H1 (cell line): ENCODE results near the gene TRAP1. TPM values are rescaled to one million over a fixed set of nuclear protein-coding genes. Genes with fewer than 3 reads are reported as not detected.

ENCODE experiments used
- BRCA1 ChIP-seq: IDR thresholded peaks from 2 replicates; pipeline ENCODE4 v1.6.1; 2012; ENCODE audit warnings: low read depth, low read length, improper control_type of control experiment
- CBX5 ChIP-seq: fragments of 300-800, 300-1000 bp; sonication (generic); IDR thresholded peaks from 2 replicates; pipeline ENCODE4 v1.7.1; 2016; ENCODE audit warnings: antibody characterized with exemption, low read length, low read depth
- CBX8 ChIP-seq: fragments of 300-800, 300-1000 bp; sonication (generic); IDR thresholded peaks from 2 replicates; pipeline ENCODE4 v1.7.1; 2016; ENCODE audit warnings: low read depth, low read length, borderline replicate concordance
- EGR1 ChIP-seq: IDR thresholded peaks from 2 replicates; pipeline ENCODE4 v1.6.1; 2011; ENCODE audit warnings: low read depth, low read length, borderline replicate concordance
- EP300 ChIP-seq, 2 experiments: IDR thresholded peaks; 1 replicate in 1 of 2; 2 replicates in 1 of 2; pipeline ENCODE4 v1.6.1; 2011 to 2012; ENCODE audit warnings: low read depth in 2 of 2, low read length in 2 of 2, mild to moderate bottlenecking in 2 of 2, borderline replicate concordance in 1 of 2, inconsistent platforms in 1 of 2, moderate library complexity in 1 of 2
- HDAC2 ChIP-seq, 2 experiments: fragments of 300-600 bp in 1 of 2; sonication (generic) in 1 of 2; IDR thresholded peaks; 2 replicates each; pipeline ENCODE4 v1.6.1; 2011 to 2012; ENCODE audit warnings: low read depth in 2 of 2, low read length in 2 of 2, mild to moderate bottlenecking in 2 of 2, moderate library complexity in 2 of 2, borderline replicate concordance in 1 of 2, inconsistent platforms in 1 of 2
- HDAC6 ChIP-seq: IDR thresholded peaks from one replicate; pipeline ENCODE4 v1.7.1; 2012; ENCODE audit warnings: low read depth, mild to moderate bottlenecking, inconsistent platforms, low read length, moderate library complexity
- JUND ChIP-seq: IDR thresholded peaks from 2 replicates; pipeline ENCODE4 v1.6.1; 2011; ENCODE audit warnings: mild to moderate bottlenecking, improper control_type of control experiment, low read length
- KDM1A ChIP-seq: fragments of 200-600, 300-600 bp; sonication (generic); IDR thresholded peaks from 2 replicates; pipeline ENCODE4 v1.7.1; 2016; ENCODE audit warnings: mild to moderate bottlenecking, low read length, borderline replicate concordance
- NANOG ChIP-seq: IDR thresholded peaks from 2 replicates; pipeline ENCODE4 v1.6.1; 2011; ENCODE audit warnings: low read length, low read depth, mild to moderate bottlenecking, inconsistent platforms; ENCODE audit not compliant: insufficient read depth, poor library complexity, severe bottlenecking
- NRF1 ChIP-seq: IDR thresholded peaks from 2 replicates; pipeline ENCODE4 v1.6.1; 2011; ENCODE audit warnings: mild to moderate bottlenecking, low read depth, low read length, improper control_type of control experiment
- RBBP5 ChIP-seq: IDR thresholded peaks from 2 replicates; pipeline ENCODE4 v1.7.1; 2012; ENCODE audit warnings: low read depth, mild to moderate bottlenecking, inconsistent platforms, low read length, moderate library complexity, borderline replicate concordance
- RXRA ChIP-seq: IDR thresholded peaks from 2 replicates; pipeline ENCODE4 v1.6.1; 2011; ENCODE audit warnings: low read depth, mild to moderate bottlenecking, low read length, moderate library complexity; ENCODE audit not compliant: insufficient read depth
- SIN3A ChIP-seq, 2 experiments: IDR thresholded peaks in 1 of 2; conservative IDR thresholded peaks in 1 of 2; 2 replicates each; pipeline ENCODE4 v1.6.1; 2011 to 2012; ENCODE audit warnings: low read length in 2 of 2, improper control_type of control experiment in 1 of 2, low read depth in 1 of 2, mild to moderate bottlenecking in 1 of 2
- SP1 ChIP-seq: IDR thresholded peaks from 2 replicates; pipeline ENCODE4 v1.6.1; 2011; ENCODE audit warnings: low read depth, low read length
- SRF ChIP-seq: IDR thresholded peaks from 2 replicates; pipeline ENCODE4 v1.6.1; 2011; ENCODE audit warnings: mild to moderate bottlenecking, low read depth, low read length, moderate library complexity
- TAF1 ChIP-seq: IDR thresholded peaks from 2 replicates; pipeline ENCODE4 v1.6.1; 2011; ENCODE audit warnings: mild to moderate bottlenecking, low read depth, low read length
- TAF7 ChIP-seq: optimal IDR thresholded peaks from 2 replicates; pipeline ENCODE3; 2011; ENCODE audit warnings: low read depth, mild to moderate bottlenecking, inconsistent platforms, low read length, moderate library complexity, borderline replicate concordance
- polyA plus RNA-seq, 7 experiments: library from polyadenylated mRNA; depleted of rRNA in 3 of 7; stranded (reverse) in 5 of 7; unstranded in 2 of 7; fragments of >200 nt in 5 of 7; fragments of 200-250 nt in 2 of 7; gene quantifications; 1 replicate in 5 of 7; 2 replicates in 1 of 7; 4 replicates in 1 of 7; pipeline versions ENCODE4 v1.2.1 to v1.2.3, GENCODE V29; 2011 to 2013; ENCODE audit warnings: missing spikeins in 2 of 7, mixed read lengths in 2 of 7
- total RNA-seq: library from RNA; stranded (reverse); fragmentation: NEBNext Ultra II Directional; extraction: Animal tissue kit (Norgen Biotek cat#: 25700); gene quantifications from 2 replicates; pipeline ENCODE4 v1.2.1, GENCODE V29; 2021
- TF ChIP-seq, protein P1 (sequence below): IDR thresholded peaks from 2 replicates; pipeline ENCODE4 v1.6.1; 2011; ENCODE audit warnings: low read length, improper control_type of control experiment
- TF ChIP-seq, protein P2 (sequence below): IDR thresholded peaks from 2 replicates; pipeline ENCODE4 v1.6.1; 2012; ENCODE audit warnings: inconsistent platforms
- TF ChIP-seq, protein P3 (sequence below): IDR thresholded peaks from 2 replicates; pipeline ENCODE4 v1.6.1; 2012; ENCODE audit warnings: inconsistent platforms

Gene TRAP1
- total and polyA plus RNA-seq, 2 of the 8 experiments (the other 6 are each of a cell fraction or from before 2014, with no cell fraction given): 215 to 283 TPM

- TF ChIP-seq, protein P1, sequence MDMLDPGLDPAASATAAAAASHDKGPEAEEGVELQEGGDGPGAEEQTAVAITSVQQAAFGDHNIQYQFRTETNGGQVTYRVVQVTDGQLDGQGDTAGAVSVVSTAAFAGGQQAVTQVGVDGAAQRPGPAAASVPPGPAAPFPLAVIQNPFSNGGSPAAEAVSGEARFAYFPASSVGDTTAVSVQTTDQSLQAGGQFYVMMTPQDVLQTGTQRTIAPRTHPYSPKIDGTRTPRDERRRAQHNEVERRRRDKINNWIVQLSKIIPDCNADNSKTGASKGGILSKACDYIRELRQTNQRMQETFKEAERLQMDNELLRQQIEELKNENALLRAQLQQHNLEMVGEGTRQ: no peak
- TF ChIP-seq TAF1 (peak; percentile 45; the same call in 1 of the 2 replicates), SP1 (peak; percentile 35; the same call in 1 of the 2 replicates), NANOG (no peak), EP300 (IDR thresholded peaks at IDR 0.05; ENCODE audit: borderline replicate concordance in 1 of 2, low read depth in 2 of 2, low read length in 2 of 2) (no peak), RBBP5 (no peak; the same call in 1 of the 2 replicates), EGR1 (no peak), BRCA1 (no peak), RXRA (no peak), NRF1 (no peak), HDAC6 (no peak), TAF7 (peak; percentile 71), SRF (peak; percentile 52; the same call in 1 of the 2 replicates), JUND (no peak), CBX5 (no peak), CBX8 (no peak), HDAC2 (IDR thresholded peaks at IDR 0.05; ENCODE audit: borderline replicate concordance in 1 of 2, low read depth in 2 of 2, low read length in 2 of 2) (peak; percentile 45 to 68; a peak in 1 of 4 replicates), SIN3A (conservative IDR thresholded peaks at IDR 0.05 in 1 of 2, IDR thresholded peaks at IDR 0.05 in 1 of 2; ENCODE audit: low read depth in 1 of 2, low read length in 2 of 2) (peak; percentile 32 to 70; a peak in 2 of 4 replicates), KDM1A (no peak)
- TF ChIP-seq, protein P2, sequence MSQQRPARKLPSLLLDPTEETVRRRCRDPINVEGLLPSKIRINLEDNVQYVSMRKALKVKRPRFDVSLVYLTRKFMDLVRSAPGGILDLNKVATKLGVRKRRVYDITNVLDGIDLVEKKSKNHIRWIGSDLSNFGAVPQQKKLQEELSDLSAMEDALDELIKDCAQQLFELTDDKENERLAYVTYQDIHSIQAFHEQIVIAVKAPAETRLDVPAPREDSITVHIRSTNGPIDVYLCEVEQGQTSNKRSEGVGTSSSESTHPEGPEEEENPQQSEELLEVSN: peak; percentile 65; the same call in 1 of the 2 replicates
- TF ChIP-seq, protein P3, sequence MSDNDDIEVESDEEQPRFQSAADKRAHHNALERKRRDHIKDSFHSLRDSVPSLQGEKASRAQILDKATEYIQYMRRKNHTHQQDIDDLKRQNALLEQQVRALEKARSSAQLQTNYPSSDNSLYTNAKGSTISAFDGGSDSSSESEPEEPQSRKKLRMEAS: peak; percentile 90
Measured at GRCh38 chr16:3717235-3718018, at the start of gene TRAP1 (continued).
